ENCODE results near the gene MYO9B.

GRCh38 chr19:17240062-17240752 lies 164.6 kb downstream of the MYO9B start:
- TF ChIP-seq EZH2 (IDR thresholded peaks at IDR 0.05; ENCODE audit: borderline replicate concordance, low read depth, low read length) (no peak), CGGBP1 (CRISPR knock-in tag; IDR thresholded peaks at IDR 0.05) (no peak), E2F6 (IDR thresholded peaks at IDR 0.05; ENCODE audit: borderline replicate concordance in 1 of 2, extremely low read depth in 1 of 2, insufficient read depth in 1 of 2, insufficient read length in 1 of 2, low read depth in 1 of 2, low read length in 1 of 2, poor library complexity in 1 of 2, severe bottlenecking in 1 of 2) (no peak), ZBTB2 (IDR thresholded peaks at IDR 0.05) (no peak), TCF3 (CRISPR knock-in tag; IDR thresholded peaks at IDR 0.05) (no peak), POLR2AphosphoS5 (IDR thresholded peaks at IDR 0.05; ENCODE audit: control insufficient read depth, insufficient read depth, low read depth, low read length) (no peak), POLR2A (conservative IDR thresholded peaks at IDR 0.05) (no peak), CTCF (IDR thresholded peaks at IDR 0.05 in 2 of 3, conservative IDR thresholded peaks at IDR 0.05 in 1 of 3; ENCODE audit: insufficient read depth in 2 of 3, low read depth in 1 of 3, low read length in 3 of 3) (no peak), NBN (IDR thresholded peaks at IDR 0.05; ENCODE audit: low read depth) (no peak), E2F8 (IDR thresholded peaks at IDR 0.05; ENCODE audit: low read depth, partially characterized antibody) (no peak), ATF2 (CRISPR knock-in tag; IDR thresholded peaks at IDR 0.05) (no peak), ZNF274 (IDR thresholded peaks at IDR 0.05; ENCODE audit: borderline replicate concordance, low read depth, low read length) (no peak), GABPA (tag; conservative IDR thresholded peaks at IDR 0.05; ENCODE audit: low read depth) (no peak), CHD2 (IDR thresholded peaks at IDR 0.05; ENCODE audit: low read depth, low read length) (no peak)
